WERI-Rb-1 (cell line): ENCODE measurements around the gene NPY5R.

Experiments used
- DNase-seq: peaks from one replicate; pipeline ENCODE4 v3.0.0-alpha.2; 2020
- H3K27ac ChIP-seq: fragments of 250-450 bp; sonication (Bioruptor Pico); 2 replicates; pipeline ENCODE4 v1.5.1; 2020; ENCODE audit warnings: mild to moderate bottlenecking, moderate library complexity
- H3K27me3 ChIP-seq: fragments of 250-450 bp; sonication (Bioruptor Pico); 2 replicates; pipeline ENCODE4 v1.5.1; 2021; ENCODE audit warnings: mild to moderate bottlenecking, low read depth, moderate library complexity; ENCODE audit not compliant: insufficient read depth, severe bottlenecking
- H3K36me3 ChIP-seq: fragments of 250-450 bp; sonication (Bioruptor Pico); 2 replicates; pipeline ENCODE4 v1.5.1; 2020; ENCODE audit warnings: mild to moderate bottlenecking, moderate library complexity
- H3K4me3 ChIP-seq: 2 replicates; pipeline ENCODE4 v1.5.1; 2011; ENCODE audit warnings: low read depth, mild to moderate bottlenecking, control low read depth, low read length
- H3K9me3 ChIP-seq: fragments of 250-450 bp; sonication (Bioruptor Pico); 2 replicates; pipeline ENCODE4 v1.5.1; 2021; ENCODE audit warnings: mild to moderate bottlenecking, moderate library complexity; ENCODE audit not compliant: severe bottlenecking
- CTCF ChIP-seq: IDR thresholded peaks from 2 replicates; pipeline ENCODE4 v1.5.1; 2011; ENCODE audit warnings: low read depth, mild to moderate bottlenecking, control low read depth, inconsistent platforms, low read length

Gene NPY5R

GRCh38 chr4:163400911-163401310 is 57.2 kb downstream of the NPY5R start:
- no peak for TF ChIP-seq CTCF
- DNase-seq = no peak

More at GRCh38 chr4:163400911-163401310, 57.2 kb downstream of the NPY5R start:
- H3K27ac ChIP-seq = no peak overlapping the region
- no peaks in the 10 kb centered on the region for H3K36me3 ChIP-seq
- no peaks in the 10 kb centered on the region for H3K9me3 ChIP-seq
- H3K4me3 ChIP-seq = no peak overlapping the region
- no peaks in the 10 kb centered on the region for H3K27me3 ChIP-seq
